Measurements from ENCODE around the gene C2orf42. TPM values are rescaled to one million over a fixed set of nuclear protein-coding genes. Genes with fewer than 3 reads are reported as not detected.

Gene C2orf42
- total and polyA plus RNA-seq, 10 of the 15 experiments (the other 5 are each of a cell fraction or from before 2014, with no cell fraction given) = 5.5 to 19.8 (median 11.5) TPM

- TF ChIP-seq ZBTB40 (IDR thresholded peaks at IDR 0.05; ENCODE audit: borderline replicate concordance) (no peak), FOXM1 (IDR thresholded peaks at IDR 0.05; ENCODE audit: low read depth, low read length) (no peak; the same call in 1 of the 2 replicates), TARDBP (IDR thresholded peaks at IDR 0.05; ENCODE audit: borderline replicate concordance) (no peak), CBX3 (IDR thresholded peaks at IDR 0.05; ENCODE audit: borderline replicate concordance, low read depth) (no peak), LARP7 (IDR thresholded peaks at IDR 0.05) (no peak), ZNF592 (IDR thresholded peaks at IDR 0.05) (0 out of 2 replicates have a peak, but pooled peaks have one; percentile 3), BMI1 (IDR thresholded peaks at IDR 0.05; ENCODE audit: borderline replicate concordance) (0 out of 2 replicates have a peak, but pooled peaks have one; percentile 38), PAX8 (IDR thresholded peaks at IDR 0.05) (peak; percentile 58; the same call in 1 of the 2 replicates), SKIL (IDR thresholded peaks at IDR 0.05; ENCODE audit: low read depth, poor library complexity, severe bottlenecking) (peak; percentile 90), RBBP5 (conservative IDR thresholded peaks at IDR 0.05) (no peak), KAT2A (conservative IDR thresholded peaks at IDR 0.05; ENCODE audit: control insufficient read depth, low read depth, low read length) (no peak), BCL11A (IDR thresholded peaks at IDR 0.05; ENCODE audit: low read depth, low read length) (no peak), WRNIP1 (IDR thresholded peaks at IDR 0.05; ENCODE audit: borderline replicate concordance, low read depth, low read length) (0 out of 2 replicates have a peak, but pooled peaks have one; percentile 22), KLF5 (IDR thresholded peaks at IDR 0.05; ENCODE audit: partially characterized antibody) (peak; percentile 41), POLR2AphosphoS5 (IDR thresholded peaks at IDR 0.05; ENCODE audit: low read length) (peak; percentile 76; the same call in 1 of the 2 replicates), SRF (IDR thresholded peaks at IDR 0.05; ENCODE audit: low read depth in 2 of 2, low read length in 2 of 2) (no peak)
These were observed 49.5 kb downstream of the C2orf42 start (continued) for GRCh38 chr2:70141212-70141901.
